ENCODE measurements around the gene MAD1L1. TPM values are rescaled to one million over a fixed set of nuclear protein-coding genes. Genes with fewer than 3 reads are reported as not detected.

The MAD1L1 gene
- total and polyA plus RNA-seq, 2 of the 4 experiments (the other 2 are of a cell fraction) = 29.0 to 40.9 TPM

DNA sequence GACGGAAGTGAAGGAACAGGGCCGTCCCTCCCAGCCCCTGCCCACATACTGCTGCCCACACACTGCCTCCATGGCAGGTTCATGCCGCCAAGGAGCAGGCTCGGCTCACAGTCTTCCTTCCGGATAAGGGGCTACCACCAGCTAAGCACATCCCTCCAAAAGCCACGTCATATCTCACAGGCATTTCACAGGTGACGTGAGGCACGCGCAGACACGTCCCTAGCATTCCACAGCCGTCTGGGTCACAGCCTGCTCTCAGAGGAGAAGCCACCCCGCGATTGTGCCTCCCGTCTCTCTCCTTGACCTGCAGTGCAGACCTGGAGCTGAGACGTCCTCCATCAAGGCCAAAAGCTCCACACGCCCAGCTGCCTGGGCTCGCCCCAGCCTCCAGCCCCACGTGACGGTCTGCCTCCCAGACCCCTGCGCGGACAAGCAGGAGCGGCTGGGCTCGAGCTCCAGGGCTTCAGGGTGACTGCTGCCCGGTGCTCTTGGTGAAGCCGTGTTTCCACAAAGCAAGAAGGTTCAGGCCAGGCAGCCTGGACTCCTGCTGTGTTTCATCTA, 114.0 kb downstream of the MAD1L1 start:
- H3K56ac ChIP-seq (ENCODE audit: extremely low read depth, insufficient read depth, low read length) = no peak overlapping the region
- no peak for ATAC-seq (ENCODE audit: low read depth)

More for the DNA sequence above, 114.0 kb downstream of the MAD1L1 start:
- H3K14ac ChIP-seq (replicated peaks; ENCODE audit: low read depth, low read length) = no peak overlapping the region
- no peak overlapping the region for H4K5ac ChIP-seq (ENCODE audit: low read depth, low read length)
- DNase-seq = no peak
- H3K9me3 ChIP-seq (ENCODE audit: control insufficient read depth, insufficient read depth, low read length) = no peaks in the 10 kb centered on the region
- dilution Hi-C loops (cut with HindIII; ENCODE audit: low sequenced_read_pairs, unreplicated experiment) (no loop called here), in situ Hi-C loops (cut with MboI; ENCODE audit: low sequenced_read_pairs) (no loop called here), intact Hi-C loops (cut with micrococcal nuclease) (no loop called here)
- no peak overlapping the region for H4K91ac ChIP-seq (ENCODE audit: insufficient read depth, low read depth, low read length)
- POLR2A ChIA-PET (ENCODE audit: unreplicated experiment) = no interaction called here
- no peak overlapping the region for H2BK120ac ChIP-seq (ENCODE audit: low read depth, low read length)
- H3K4me2 ChIP-seq (ENCODE audit: low read depth, low read length) = no peak overlapping the region
- peaks cover 5% of the 10 kb centered on the region; the same call in 1 of the 2 replicates for H4K20me1 ChIP-seq (ENCODE audit: insufficient read depth, low read length)
- no peak overlapping the region for H3K4ac ChIP-seq (ENCODE audit: low read depth, low read length)
- H3K79me1 ChIP-seq (ENCODE audit: low read depth in 1 of 2, low read length in 2 of 2) = peaks cover 4 to 9% of the 10 kb centered on the region in 2 experiments; a peak in 2 of 4 replicates
- H3K4me3 ChIP-seq (ENCODE audit: insufficient read depth, low read depth, low read length) = no peak overlapping the region
- H3K9me1 ChIP-seq (ENCODE audit: insufficient read depth, low read length) = peaks cover 6% of the 10 kb centered on the region; the same call in 1 of the 2 replicates
- H4K8ac ChIP-seq (ENCODE audit: low read depth in 2 of 2, low read length in 2 of 2) = no peak overlapping the region
- BruUV-seq (replicated peaks) = no TSS peak
- H2BK5ac ChIP-seq (ENCODE audit: low read depth, low read length, poor library complexity, severe bottlenecking) = no peak overlapping the region
- no peak overlapping the region for H2AK5ac ChIP-seq (ENCODE audit: low read depth, low read length)
- no peak overlapping the region for H2BK15ac ChIP-seq (ENCODE audit: low read depth, low read length)
- H3K27me3 ChIP-seq (ENCODE audit: control insufficient read depth, insufficient read depth, low read length) = no peaks in the 10 kb centered on the region
- no peak overlapping the region for H2BK20ac ChIP-seq (ENCODE audit: low read depth, low read length)
- no peak overlapping the region for H3K23ac ChIP-seq (ENCODE audit: low read depth, low read length)
- peaks cover 4% of the 10 kb centered on the region; the same call in 1 of the 2 replicates for H3K36me3 ChIP-seq (ENCODE audit: control insufficient read depth, insufficient read depth, low read length)
- WGBS, 2 experiments (ENCODE audit: extremely low coverage in 2 of 2, insufficient read length in 1 of 2) = 88% methylated on average over 20 of the region's 25 CpGs; no CpG with 5 or more reads in 1 of the 2 experiments
- H3K9ac ChIP-seq (ENCODE audit: low read depth, low read length) = no peak overlapping the region
- H2AK9ac ChIP-seq (replicated peaks; ENCODE audit: low read depth, low read length, poor library complexity) = no peak overlapping the region
- no peak overlapping the region for H3K18ac ChIP-seq (ENCODE audit: low read depth, low read length)
- TF ChIP-seq POLR2A (IDR thresholded peaks at IDR 0.05; ENCODE audit: low read depth, low read length) = no peak
- no peak for TF ChIP-seq CHD1 (IDR thresholded peaks at IDR 0.05; ENCODE audit: low read depth, low read length)
- TF ChIP-seq NFE2L2 (IDR thresholded peaks at IDR 0.05; ENCODE audit: low read depth, low read length) = no peak
- TF ChIP-seq SMC3 (IDR thresholded peaks at IDR 0.05; ENCODE audit: low read depth, low read length) = no peak
- no peak for TF ChIP-seq MXI1 (IDR thresholded peaks at IDR 0.05; ENCODE audit: borderline replicate concordance, low read depth, low read length)
- no peak for TF ChIP-seq CEBPB (IDR thresholded peaks at IDR 0.05; ENCODE audit: low read depth, low read length)
- TF ChIP-seq FOS (IDR thresholded peaks at IDR 0.05; ENCODE audit: low read depth, low read length) = no peak
- no peak for TF ChIP-seq MAFK (IDR thresholded peaks at IDR 0.05; ENCODE audit: low read depth, low read length)
- TF ChIP-seq CTCF (conservative IDR thresholded peaks at IDR 0.05; ENCODE audit: low read depth, low read length) = no peak
- no peak for TF ChIP-seq RCOR1 (IDR thresholded peaks at IDR 0.05; ENCODE audit: insufficient replicate concordance, low read length)
- no peak for TF ChIP-seq RFX5 (IDR thresholded peaks at IDR 0.05; ENCODE audit: low read depth, low read length)
- no peak for TF ChIP-seq USF2 (IDR thresholded peaks at IDR 0.05; ENCODE audit: low read depth, low read length)
- TF ChIP-seq, protein P1, sequence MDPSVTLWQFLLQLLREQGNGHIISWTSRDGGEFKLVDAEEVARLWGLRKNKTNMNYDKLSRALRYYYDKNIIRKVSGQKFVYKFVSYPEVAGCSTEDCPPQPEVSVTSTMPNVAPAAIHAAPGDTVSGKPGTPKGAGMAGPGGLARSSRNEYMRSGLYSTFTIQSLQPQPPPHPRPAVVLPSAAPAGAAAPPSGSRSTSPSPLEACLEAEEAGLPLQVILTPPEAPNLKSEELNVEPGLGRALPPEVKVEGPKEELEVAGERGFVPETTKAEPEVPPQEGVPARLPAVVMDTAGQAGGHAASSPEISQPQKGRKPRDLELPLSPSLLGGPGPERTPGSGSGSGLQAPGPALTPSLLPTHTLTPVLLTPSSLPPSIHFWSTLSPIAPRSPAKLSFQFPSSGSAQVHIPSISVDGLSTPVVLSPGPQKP (IDR thresholded peaks at IDR 0.05; ENCODE audit: borderline replicate concordance, low read depth, low read length) = no peak
- TF ChIP-seq RAD21 (IDR thresholded peaks at IDR 0.05; ENCODE audit: low read length) = no peak
- TF ChIP-seq MAZ (IDR thresholded peaks at IDR 0.05; ENCODE audit: borderline replicate concordance, low read depth, low read length) = no peak
- TF ChIP-seq BHLHE40 (IDR thresholded peaks at IDR 0.05; ENCODE audit: low read depth, low read length) = no peak
- no peak overlapping the region for H3K27ac ChIP-seq (ENCODE audit: insufficient read depth, low read length)
- CTCF ChIA-PET = no interaction called here
- H3K4me1 ChIP-seq (ENCODE audit: control insufficient read depth, insufficient read depth, low read length) = peaks cover 22% of the 10 kb centered on the region
- H2AFZ ChIP-seq (replicated peaks; ENCODE audit: low read length, poor library complexity) = no peak overlapping the region
